NCI-H1436 treated with DMSO at 0.1 percent for 48 hours (cell line): Measurements from ENCODE around the gene ELOVL7.
"Not testable (repeated sequence)": the region's sequence is repeated elsewhere in the genome, so short reads cannot be mapped to it uniquely, and the experiment has no call there.

Source experiments
- DNase-seq: peaks from one replicate; lab custom pipeline; 2025; lab: John Stamatoyannopoulos, UW

Gene ELOVL7

GRCh38 chr5:60795424-60795950 lies 48.6 kb downstream of the ELOVL7 start:
- DNase-seq: not testable (repeated sequence)

- no peak for DNase-seq
Measured at GRCh38 chr5:60794691-60795090, 49.4 kb downstream of the ELOVL7 start.

- no peak for DNase-seq
Measured at GRCh38 chr5:60792438-60792837, 51.6 kb downstream of the ELOVL7 start.

GRCh38 chr5:60789551-60789950 lies 54.5 kb downstream of the ELOVL7 start:
- no peak for DNase-seq

GRCh38 chr5:60788863-60789513 lies 55.1 kb downstream of the ELOVL7 start:
- no peak for DNase-seq

- DNase-seq: no peak
Measured at GRCh38 chr5:60779466-60779865, 64.6 kb downstream of the ELOVL7 start.

- DNase-seq: no peak
Measured at GRCh38 chr5:60776343-60776742, 67.7 kb downstream of the ELOVL7 start.

- no peak for DNase-seq
Measured at GRCh38 chr5:60765019-60765709, 78.9 kb downstream of the ELOVL7 start.

GRCh38 chr5:60763061-60763460 lies 81.0 kb downstream of the ELOVL7 start:
- DNase-seq: no peak

GRCh38 chr5:60754495-60754894 lies 89.6 kb downstream of the ELOVL7 start:
- no peak for DNase-seq

GRCh38 chr5:60744682-60745081 lies 99.4 kb downstream of the ELOVL7 start:
- DNase-seq: no peak

GRCh38 chr5:60743511-60744314 lies 100.4 kb downstream of the ELOVL7 start:
- DNase-seq: no peak

- DNase-seq: no peak
Measured at GRCh38 chr5:60740322-60740721, 103.7 kb downstream of the ELOVL7 start.

- no peak for DNase-seq
Measured at GRCh38 chr5:60738933-60739332, 105.1 kb downstream of the ELOVL7 start.

GRCh38 chr5:60738461-60738860 lies 105.6 kb downstream of the ELOVL7 start:
- DNase-seq: no peak

GRCh38 chr5:60730858-60731257 lies 113.2 kb downstream of the ELOVL7 start:
- DNase-seq: not testable (repeated sequence)

GRCh38 chr5:60727033-60727679 lies 116.9 kb downstream of the ELOVL7 start:
- DNase-seq: no peak

- DNase-seq: no peak
Measured at GRCh38 chr5:60724126-60724525, 119.9 kb downstream of the ELOVL7 start.

GRCh38 chr5:60722416-60722815 lies 121.7 kb downstream of the ELOVL7 start:
- peak; percentile 94 for DNase-seq

GRCh38 chr5:60719329-60719728 lies 124.7 kb downstream of the ELOVL7 start:
- no peak for DNase-seq

- no peak for DNase-seq
Measured at GRCh38 chr5:60718166-60718892, 125.7 kb downstream of the ELOVL7 start.
